D341Med (cell line): ENCODE results near the gene GOLGA6L22.
"Not testable (repeated sequence)": the region's sequence is repeated elsewhere in the genome, so short reads cannot be mapped to it uniquely, and the experiment has no call there.

Source experiments
- DNase-seq: peaks from one replicate; pipeline ENCODE4 v3.0.0; 2012; ENCODE audit warnings: low spot score

The GOLGA6L22 gene

GRCh38 chr15:22458603-22459002, at the start of gene GOLGA6L22:
GOLGA6L22 (plus strand) TSS chr15:22458903; CDS start chr15:22458994, 91 bp downstream.
- DNase-seq: not testable (repeated sequence)

GRCh38 chr15:22417288-22417687, 41.4 kb upstream of the GOLGA6L22 start:
- DNase-seq: not testable (repeated sequence)

- DNase-seq: not testable (repeated sequence)
Measured at GRCh38 chr15:22417795-22418194, 40.9 kb upstream of the GOLGA6L22 start.

- DNase-seq: not testable (repeated sequence)
Measured at GRCh38 chr15:22418212-22418611, 40.5 kb upstream of the GOLGA6L22 start.

GRCh38 chr15:22418666-22419065, 40.0 kb upstream of the GOLGA6L22 start:
- not testable (repeated sequence) for DNase-seq

- DNase-seq: not testable (repeated sequence)
Measured at GRCh38 chr15:22420340-22420739, 38.4 kb upstream of the GOLGA6L22 start.

- DNase-seq: not testable (repeated sequence)
Measured at GRCh38 chr15:22429426-22429825, 29.3 kb upstream of the GOLGA6L22 start.

- not testable (repeated sequence) for DNase-seq
Measured at GRCh38 chr15:22431687-22432086, 27.0 kb upstream of the GOLGA6L22 start.

- peak; percentile 88 for DNase-seq
Measured at GRCh38 chr15:22494490-22495113, 35.9 kb downstream of the GOLGA6L22 start.

- not testable (repeated sequence) for DNase-seq
Measured at GRCh38 chr15:22497200-22497599, 38.5 kb downstream of the GOLGA6L22 start.

GRCh38 chr15:22498220-22498925, 39.7 kb downstream of the GOLGA6L22 start:
- DNase-seq: not testable (repeated sequence)

- not testable (repeated sequence) for DNase-seq
Measured at GRCh38 chr15:22502272-22502671, 43.6 kb downstream of the GOLGA6L22 start.

- DNase-seq: not testable (repeated sequence)
Measured at GRCh38 chr15:22506959-22507358, 48.3 kb downstream of the GOLGA6L22 start.

GRCh38 chr15:22516140-22516539, 57.4 kb downstream of the GOLGA6L22 start:
- DNase-seq: not testable (repeated sequence)
